SH-SY5Y (cell line): Measurements from ENCODE around the gene BTAF1.

ENCODE experiments used
- GATA2 ChIP-seq: IDR thresholded peaks from 2 replicates; pipeline ENCODE4 v1.6.1; 2011; ENCODE audit warnings: mild to moderate bottlenecking, low read depth, low read length
- GATA3 ChIP-seq: IDR thresholded peaks from 2 replicates; pipeline ENCODE4 v1.6.1; 2011; ENCODE audit warnings: low read depth, mild to moderate bottlenecking, low read length, moderate library complexity

BTAF1 gene

GRCh38 chr10:91935886-91936285, 12.3 kb downstream of the BTAF1 start:
- TF ChIP-seq GATA2: no peak
- no peak for TF ChIP-seq GATA3

- TF ChIP-seq GATA3 (no peak), GATA2 (no peak)
Measured at GRCh38 chr10:91939653-91940052, 16.1 kb downstream of the BTAF1 start.

GRCh38 chr10:91941426-91941825, 17.9 kb downstream of the BTAF1 start:
- no peak for TF ChIP-seq GATA2
- no peak for TF ChIP-seq GATA3

GRCh38 chr10:91944880-91945630, 21.5 kb downstream of the BTAF1 start:
- TF ChIP-seq GATA3: no peak
- no peak for TF ChIP-seq GATA2

GRCh38 chr10:91953600-91954160, 30.1 kb downstream of the BTAF1 start:
- TF ChIP-seq GATA3: no peak

GRCh38 chr10:91955114-91955513, 31.5 kb downstream of the BTAF1 start:
- TF ChIP-seq GATA2: no peak
- no peak for TF ChIP-seq GATA3

- TF ChIP-seq GATA2 (no peak), GATA3 (no peak)
Measured at GRCh38 chr10:91957091-91957490, 33.5 kb downstream of the BTAF1 start.

- TF ChIP-seq GATA2 (no peak), GATA3 (no peak)
Measured at GRCh38 chr10:91969297-91969696, 45.7 kb downstream of the BTAF1 start.

GRCh38 chr10:91974960-91975359, 51.4 kb downstream of the BTAF1 start:
- no peak for TF ChIP-seq GATA3
- no peak for TF ChIP-seq GATA2

GRCh38 chr10:91975438-91975837, 51.9 kb downstream of the BTAF1 start:
- TF ChIP-seq GATA3: no peak
- TF ChIP-seq GATA2: no peak

- no peak for TF ChIP-seq GATA3
- no peak for TF ChIP-seq GATA2
Measured at GRCh38 chr10:91976317-91977051, 52.9 kb downstream of the BTAF1 start.

GRCh38 chr10:91977491-91977890, 53.9 kb downstream of the BTAF1 start:
- TF ChIP-seq GATA2 (no peak), GATA3 (no peak)

GRCh38 chr10:91978585-91978984, 55.0 kb downstream of the BTAF1 start:
- TF ChIP-seq GATA2: no peak
- no peak for TF ChIP-seq GATA3

GRCh38 chr10:91980319-91980718, 56.7 kb downstream of the BTAF1 start:
- TF ChIP-seq GATA3 (no peak), GATA2 (no peak)

- no peak for TF ChIP-seq GATA3
- TF ChIP-seq GATA2: no peak
Measured at GRCh38 chr10:91983416-91983815, 59.8 kb downstream of the BTAF1 start.
